T1000 (cell line): ENCODE measurements around the gene TBCD.
"Not testable (repeated sequence)": the region's sequence is repeated elsewhere in the genome, so short reads cannot be mapped to it uniquely, and the experiment has no call there.

ENCODE experiments used
- DNase-seq: peaks from one replicate; lab custom pipeline; 2025; ENCODE audit warnings: mixed read lengths; lab: John Stamatoyannopoulos, UW

Gene TBCD

DNA sequence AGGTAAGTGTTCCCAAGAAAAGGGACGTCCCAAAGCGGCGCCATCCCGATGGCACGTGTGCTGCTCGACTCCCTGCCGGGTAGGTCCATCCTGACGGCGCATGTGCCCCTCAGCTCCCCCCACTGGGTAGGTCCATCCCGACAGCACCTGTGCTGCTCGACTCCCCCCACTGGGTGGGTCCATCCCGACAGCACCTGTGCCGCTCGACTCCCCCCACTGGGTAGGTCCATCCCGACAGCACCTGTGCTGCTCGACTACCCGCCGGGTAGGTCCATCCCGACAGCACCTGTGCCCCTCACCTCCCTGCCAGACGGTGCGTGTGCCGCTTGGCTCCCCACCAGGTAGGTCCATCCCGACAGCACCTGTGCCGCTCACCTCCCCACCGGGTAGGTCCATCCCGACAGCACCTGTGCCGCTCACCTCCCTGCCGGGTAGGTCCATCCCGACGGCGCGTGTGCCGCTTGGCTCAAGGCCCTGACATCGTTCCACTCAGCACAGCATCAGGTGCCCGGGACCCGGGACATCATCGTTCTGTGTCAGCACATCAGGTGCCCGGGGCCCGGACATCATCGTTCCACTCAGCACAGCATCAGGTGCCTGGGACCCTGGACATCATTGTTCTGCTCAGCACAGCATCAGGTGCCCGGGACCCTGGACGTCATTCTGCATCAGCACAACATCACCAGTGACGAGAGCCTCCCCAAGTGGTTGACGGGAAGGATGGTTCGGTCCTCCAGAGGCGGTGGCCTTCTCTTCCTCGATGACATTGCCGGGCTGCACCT, 22.2 kb upstream of the TBCD start:
- DNase-seq, result no peak

DNA sequence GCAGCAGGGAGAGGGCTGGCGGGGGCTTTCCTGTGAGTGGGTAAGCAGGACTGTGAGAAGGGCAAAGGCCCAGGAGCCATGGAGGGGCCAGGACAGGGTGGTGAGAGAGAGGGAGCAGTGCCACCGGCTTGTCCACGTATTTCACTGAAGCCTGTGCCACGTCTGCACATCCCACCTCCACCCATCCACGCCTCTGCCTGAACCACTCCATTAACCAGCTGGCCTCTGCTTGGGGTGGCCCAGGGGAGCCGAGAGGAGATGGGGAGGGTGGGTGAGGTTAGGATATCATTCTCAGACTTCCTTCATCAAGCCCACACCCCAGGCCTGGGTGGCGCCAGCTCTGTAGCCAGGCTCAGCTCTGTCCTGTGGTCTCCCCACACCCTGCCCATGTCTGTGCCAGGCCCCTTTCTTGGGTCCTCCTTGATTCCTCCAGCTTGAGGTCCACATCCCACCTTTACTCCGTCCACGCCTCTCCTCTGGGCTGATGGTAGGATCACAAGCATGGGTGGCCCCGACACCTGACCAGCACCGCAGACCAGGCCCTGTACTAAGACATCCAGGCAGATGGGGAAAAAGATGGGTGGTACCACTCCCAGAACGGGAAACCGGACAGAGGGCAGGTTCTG, 19.6 kb upstream of the TBCD start:
- DNase-seq, result no peak

DNA sequence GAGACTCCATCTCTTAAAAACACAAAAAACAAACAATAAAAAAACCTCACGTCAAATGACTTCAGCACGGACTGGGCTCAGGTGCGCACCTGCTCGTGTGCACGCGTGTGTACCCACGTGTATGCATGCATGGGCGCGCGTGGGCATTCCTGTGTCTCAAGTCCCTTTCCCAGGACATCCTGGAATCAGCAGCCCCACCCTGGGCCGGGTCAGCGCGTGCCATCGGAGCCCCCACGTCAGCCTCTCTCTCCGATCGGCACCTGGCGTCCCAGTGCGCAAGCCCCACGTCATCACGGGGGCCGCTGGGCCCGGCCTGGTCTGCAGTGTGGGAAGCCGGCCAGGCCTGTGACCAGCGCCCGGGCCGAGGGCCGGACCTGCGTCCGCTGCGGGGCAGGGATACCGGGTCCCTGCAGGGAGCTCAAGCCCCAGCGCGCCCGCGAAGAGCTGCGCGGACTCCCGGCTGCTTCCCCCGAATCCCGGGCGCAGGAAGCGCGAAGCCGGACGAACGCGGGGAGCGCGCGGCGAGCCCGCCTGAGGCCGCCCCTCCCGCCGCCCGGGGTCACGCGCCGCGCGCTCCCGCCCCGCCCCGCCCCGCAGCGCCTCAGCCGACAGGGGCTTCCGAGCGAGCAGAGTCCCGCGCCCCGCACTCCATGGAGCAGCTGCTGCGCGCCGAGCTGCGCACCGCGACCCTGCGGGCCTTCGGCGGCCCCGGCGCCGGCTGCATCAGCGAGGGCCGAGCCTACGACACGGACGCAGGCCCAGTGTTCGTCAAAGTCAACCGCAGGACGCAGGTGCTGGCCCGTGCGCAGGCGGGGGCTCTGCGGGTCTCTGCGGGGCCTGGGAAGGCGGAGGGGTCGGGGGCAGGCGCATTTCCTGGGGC, 16.6 kb upstream of the TBCD start, which contains the start of gene FN3K:
Gene FN3K, plus strand, starts transcription at position 629 of the 880 bp plus-strand sequence. Its CDS starts 22 bp downstream, at position 651.
- peak; percentile 46 for DNase-seq

DNA sequence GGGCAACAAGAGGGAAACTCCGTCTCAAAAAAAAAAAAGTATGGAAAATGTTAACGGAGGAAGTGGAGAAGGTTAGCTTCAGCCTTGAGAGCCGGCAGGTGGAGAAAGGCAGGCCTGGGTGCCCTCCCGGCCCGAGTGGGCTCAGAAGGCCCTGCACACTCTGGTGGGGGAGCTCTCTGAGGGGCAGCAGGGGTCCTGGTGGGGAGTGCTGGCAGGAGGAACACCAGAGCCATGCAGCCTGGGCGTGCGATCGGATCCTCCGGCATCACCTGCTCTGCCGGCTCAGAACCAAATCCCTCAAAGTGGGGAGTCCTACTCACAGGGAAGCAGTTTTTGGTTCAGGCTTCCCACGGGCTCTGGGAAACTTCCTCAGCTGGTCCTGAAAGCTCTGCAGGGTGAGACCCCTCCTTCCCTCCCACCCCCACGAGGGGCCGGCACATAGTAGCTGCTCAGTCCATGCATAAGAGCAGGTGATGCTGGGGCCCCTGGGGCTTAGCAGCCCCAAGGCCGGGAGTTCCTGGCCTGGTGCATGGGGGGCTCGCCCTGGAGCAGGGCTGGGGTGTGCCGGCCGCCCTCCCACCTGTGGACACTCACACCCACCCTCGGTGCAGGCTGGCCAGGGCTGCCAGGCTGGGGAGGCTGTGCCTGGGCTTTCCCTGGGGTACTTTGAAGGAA, 15.2 kb upstream of the TBCD start:
- no peak for DNase-seq

DNA sequence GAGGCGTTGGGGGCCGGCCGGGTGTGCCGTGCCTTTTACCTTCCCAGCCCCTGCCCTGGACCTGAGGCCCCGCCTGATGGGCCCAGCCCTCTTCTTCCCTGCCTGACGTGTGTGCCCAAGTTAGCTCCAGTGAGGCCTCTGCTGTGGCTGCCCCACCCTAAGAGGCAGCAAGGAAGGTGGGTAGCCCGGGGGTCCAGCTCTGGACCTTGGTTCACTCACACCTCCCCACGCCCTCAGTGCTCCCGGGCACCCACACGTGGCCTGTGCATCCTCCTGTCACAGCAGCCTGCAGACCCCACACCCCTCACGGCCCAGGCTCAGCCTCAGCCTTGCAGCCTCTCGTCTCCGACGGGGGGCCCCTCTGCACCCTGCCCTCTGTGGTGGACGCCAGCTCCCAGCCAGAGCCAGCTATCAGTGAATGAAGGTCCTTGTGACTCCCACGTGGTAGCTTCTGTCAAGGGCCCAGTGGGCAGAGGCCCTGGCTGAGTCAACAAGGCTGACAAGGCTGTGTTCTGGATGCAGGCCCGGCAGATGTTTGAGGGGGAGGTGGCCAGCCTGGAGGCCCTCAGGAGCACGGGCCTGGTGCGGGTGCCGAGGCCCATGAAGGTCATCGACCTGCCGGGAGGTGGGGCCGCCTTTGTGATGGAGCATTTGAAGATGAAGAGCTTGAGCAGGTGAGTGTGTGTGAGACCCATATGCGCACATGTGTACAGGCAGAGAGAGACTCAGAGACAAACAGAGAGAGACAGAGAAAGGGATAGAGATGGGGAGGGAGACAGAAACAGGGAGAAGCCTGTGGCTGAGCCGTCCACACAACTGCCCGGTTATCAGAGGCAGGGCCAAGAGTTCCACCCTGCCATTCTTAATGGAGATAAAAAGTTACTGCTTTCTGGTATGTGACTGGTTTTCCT, 13.6 kb upstream of the TBCD start:
- DNase-seq, result no peak

DNA sequence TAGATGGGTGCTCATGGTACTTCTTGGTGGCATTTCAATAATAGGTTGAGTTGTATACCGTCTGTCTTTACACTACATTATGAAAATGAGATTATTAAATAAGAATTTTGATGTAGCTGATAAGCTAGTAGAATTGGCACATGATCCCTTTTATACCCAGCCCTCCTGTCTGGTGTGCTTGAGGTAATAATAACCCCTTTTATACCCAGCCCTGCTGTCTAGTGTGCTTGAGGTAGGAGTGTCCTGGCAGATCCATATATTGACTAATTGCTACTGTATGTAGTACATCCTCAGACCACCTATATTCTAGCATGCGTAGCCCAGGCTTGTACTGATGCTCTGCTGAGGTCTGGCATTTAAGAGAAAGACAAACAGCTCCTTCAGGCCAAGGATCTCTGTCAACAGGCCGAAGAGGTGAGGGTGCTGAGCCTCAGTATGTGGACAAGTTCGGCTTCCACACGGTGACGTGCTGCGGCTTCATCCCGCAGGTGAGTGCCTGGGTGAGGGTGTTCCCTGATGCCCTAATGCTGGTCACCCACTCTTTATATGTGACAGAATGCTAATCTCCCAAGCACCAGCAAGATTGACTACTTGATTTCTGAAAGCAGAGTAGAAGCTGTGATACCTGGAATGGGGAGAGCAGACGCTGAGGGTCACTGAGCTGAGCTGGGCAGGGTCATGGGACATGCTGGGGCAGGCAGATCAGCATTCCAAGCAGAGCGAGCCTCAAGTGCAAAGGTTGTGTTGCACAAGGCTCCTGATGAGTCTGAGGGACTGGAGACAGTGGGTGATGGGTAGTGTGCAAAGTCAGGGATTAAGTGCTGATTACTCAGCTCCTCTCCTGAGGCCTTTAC, 10.7 kb upstream of the TBCD start:
- no peak for DNase-seq

DNA sequence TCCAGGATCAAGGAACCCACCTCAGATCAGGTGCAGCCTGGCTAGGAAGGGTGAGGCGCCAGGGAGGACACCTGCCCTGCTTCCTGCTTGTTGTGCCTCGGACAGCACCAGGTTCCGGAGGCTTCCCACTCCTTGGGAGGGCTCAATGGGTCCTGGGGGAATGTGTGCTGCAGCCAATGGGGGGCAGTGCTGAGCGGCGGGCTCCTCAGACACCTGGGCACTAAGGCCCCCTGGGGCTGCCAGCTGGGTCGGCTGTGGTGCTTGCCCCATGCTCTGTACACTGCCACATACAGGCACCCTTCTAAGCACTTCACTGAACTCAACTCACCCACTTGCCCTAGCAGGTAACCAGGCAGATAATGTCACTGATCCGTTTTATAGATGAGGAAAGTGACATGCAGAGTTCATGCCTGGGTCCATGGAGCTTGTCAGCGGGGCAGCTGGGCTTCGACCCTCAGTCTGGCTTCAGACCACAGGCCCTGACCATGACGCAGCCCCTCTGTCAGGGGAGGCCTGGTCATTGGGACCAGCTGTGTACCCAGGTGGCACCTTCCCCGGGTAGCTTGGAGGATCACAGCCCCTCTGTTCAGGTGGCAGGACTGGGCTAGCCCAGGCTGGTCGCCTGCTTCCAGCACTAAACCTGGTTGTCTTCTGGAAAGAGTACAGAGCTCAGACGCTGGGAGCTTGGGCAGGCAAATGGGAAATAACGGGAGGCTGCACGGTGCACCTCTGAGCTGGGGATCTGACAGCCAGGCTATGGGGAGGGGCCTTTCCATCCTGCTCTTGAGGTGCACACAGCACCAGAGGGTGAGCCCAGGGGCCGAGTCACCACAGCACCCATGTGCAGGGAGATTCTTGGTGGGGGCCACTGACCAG, 8.3 kb upstream of the TBCD start:
- DNase-seq, result no peak

DNA sequence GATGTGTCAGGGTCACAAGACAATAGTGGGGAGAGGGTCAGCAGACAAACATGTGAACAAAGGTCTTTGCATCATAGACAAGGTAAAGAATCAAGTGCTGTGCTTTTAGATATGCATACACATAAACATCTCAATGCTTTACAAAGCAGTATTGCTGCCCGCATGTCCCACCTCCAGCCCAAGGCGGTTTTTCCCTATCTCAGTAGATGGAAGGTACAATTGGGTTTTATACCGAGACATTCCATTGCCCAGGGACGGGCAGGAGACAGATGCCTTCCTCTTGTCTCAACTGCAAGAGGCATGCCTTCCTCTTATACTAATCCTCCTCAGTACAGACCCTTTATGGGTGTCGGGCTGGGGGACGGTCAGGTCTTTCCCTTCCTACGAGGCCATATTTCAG, 7.1 kb upstream of the TBCD start:
- DNase-seq, result not testable (repeated sequence)

DNA sequence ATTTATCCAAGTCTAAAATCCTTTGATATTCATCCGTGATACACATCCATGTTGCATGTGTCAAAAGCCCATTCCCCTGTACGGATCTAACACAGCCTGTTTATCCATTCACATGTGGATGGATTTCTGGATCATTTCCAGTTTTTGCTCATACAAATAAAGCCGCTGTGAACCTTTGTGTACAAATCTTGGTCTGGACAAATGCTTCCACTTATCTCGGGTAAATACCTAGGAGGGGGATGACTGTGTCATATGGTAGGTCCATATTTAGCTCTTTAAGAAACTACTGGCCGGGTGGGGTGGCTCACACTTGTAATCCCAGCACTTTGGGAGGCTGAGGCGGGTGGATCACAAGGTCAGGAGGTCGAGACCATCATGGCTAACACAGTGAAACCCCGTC, 6.3 kb upstream of the TBCD start:
- no peak for DNase-seq

DNA sequence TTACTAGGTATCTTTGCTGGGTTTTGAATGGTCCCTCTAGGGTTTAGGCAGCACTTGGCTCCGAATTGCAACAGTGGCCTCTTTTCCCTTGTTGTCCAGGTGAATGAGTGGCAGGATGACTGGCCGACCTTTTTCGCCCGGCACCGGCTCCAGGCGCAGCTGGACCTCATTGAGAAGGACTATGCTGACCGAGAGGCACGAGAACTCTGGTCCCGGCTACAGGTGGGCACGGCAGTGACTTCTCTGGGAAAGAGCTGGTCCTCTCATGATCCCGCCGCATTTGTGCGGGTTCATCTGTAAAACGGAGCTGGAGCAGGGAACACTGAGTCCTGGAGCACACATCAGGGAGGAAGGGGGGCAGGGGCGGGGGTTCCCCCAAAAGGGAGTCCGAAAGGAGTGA, 3.1 kb upstream of the TBCD start:
- no peak for DNase-seq

DNA sequence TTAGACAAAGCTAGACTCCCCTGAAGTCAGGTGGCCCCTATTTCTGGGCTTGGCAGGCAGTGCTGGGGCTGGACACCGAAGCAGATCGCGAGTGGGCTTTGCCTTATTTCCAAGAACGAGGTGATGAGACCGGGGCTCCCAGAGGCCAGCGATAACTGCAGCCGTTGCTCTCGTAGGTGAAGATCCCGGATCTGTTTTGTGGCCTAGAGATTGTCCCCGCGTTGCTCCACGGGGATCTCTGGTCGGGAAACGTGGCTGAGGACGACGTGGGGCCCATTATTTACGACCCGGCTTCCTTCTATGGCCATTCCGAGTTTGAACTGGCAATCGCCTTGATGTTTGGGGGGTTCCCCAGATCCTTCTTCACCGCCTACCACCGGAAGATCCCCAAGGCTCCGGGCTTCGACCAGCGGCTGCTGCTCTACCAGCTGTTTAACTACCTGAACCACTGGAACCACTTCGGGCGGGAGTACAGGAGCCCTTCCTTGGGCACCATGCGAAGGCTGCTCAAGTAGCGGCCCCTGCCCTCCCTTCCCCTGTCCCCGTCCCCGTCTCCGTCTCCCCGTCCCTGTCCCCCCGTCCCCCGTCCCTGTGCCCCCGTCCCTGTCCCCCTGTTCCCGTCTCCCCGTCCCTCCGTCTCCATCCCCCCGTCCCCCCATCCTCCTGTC, 1.5 kb upstream of the TBCD start:
- DNase-seq, result no peak

DNA sequence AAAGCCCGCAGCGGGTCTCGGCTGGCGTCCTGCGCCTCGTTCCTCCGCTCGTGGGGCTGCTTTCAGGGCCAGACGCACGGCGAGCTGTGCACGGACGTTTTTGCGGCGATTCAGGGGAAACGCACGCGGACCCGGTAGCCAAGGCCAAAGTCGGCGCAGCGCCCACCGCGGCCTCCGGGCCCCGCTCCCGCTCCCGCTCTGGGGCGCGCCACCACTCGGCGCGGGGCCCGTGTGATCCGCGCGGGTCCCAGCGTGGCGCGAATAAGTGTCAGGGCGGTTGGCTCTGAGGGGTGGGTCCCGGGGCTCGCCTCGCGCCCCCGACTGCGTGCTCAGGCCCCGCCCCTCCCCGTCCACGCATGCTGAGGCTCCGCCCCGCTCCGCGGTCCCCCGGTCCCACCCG, 694 bp upstream of the TBCD start:
- no peak for DNase-seq

DNA sequence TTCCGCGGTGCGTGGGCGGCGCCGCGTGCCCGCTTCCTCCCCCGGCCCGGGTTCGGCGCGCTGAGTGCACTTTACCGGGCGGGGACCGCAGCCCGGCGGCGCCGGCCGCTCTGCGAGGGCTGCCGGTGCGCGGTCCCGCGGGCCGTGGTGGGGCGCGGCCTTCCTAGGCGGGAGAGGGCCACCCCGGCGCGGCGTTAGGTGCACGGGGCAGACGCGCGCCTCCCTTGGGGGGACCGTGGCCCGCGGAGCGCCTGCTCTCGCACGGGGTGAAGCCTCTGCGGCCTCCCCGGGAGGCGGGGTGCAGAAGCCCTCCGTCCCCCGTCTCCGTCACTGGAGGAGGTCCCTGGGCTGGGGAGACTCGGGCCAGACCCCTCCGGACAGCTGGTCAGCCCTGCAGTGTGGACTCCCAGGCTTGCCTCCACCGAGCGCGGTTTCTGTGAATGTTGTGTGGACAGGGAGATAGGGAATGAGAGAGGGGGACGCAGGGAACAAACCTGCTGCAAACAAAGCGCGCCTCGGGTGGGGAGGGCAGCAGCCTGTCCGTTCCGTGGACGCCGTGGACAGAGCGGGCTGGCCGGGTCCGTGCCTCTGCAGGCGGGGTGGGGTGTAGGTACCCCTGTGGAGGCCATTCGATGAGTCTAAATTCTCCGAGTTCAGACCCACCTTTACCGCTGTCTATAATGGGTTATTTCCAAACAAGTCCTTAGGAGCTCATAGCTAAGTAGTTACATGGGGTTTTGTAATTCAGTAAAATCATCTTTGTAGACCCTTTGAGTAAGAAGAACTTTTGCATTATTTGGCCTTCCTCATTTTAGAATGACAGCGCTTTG, 721 bp downstream of the TBCD start:
- DNase-seq, result no peak

DNA sequence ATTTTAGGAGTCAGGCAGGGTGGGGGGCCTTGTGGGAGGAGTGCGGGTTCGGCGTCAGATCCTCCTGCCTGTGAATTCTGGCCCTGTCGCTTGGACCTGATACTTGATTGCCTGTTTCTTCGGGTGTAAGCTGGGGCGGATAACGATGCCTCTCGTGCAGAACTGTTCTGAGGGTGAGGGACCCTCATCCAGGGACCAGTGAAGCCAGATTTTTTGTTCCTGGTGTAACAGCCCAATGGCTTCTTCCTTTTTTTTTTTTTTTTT, 1.3 kb downstream of the TBCD start:
- DNase-seq, result no peak

DNA sequence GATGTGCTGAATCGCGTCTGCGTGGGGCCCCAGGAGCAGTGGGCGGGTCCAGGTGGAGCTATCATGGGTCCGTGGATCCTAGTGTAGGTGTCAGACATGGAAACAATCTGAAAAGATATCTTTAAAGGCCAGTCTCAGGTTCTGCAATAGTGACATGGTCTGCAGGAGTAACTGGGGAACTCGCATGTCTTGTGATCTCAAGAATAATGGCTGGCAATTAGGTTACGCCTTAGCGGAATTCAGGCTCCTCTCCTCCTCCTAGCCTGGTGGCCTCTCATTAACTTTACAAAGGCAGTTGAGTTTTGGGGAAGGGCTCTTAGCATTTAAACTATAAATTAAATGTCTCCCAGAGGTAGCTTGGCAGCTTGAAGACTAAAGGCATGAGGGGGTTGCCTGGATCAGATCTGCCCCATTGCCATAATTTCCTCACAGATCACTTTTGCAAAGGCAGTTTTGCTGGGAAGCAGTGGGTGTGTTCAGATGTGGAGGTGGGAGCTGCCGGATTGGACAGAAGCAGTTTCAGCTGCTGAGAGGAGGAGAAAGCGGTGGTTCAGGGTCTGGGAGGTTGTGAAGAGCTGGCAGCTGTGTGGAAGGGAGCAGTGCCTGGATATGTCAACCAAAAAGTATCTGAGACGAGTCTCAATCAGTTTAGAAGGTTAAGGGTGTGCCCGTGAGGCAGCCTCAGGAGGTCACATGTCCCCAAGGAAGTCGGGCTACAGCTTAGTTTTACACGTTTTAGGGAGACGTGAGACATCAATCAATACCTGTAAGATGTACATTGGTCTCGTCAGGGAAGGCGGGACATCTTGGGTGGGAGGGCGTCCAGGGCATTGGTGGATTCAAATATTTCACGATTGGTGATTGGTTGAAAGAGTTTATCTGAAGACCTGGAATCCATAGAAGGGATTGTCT, 2.7 kb downstream of the TBCD start:
- no peak for DNase-seq

DNA sequence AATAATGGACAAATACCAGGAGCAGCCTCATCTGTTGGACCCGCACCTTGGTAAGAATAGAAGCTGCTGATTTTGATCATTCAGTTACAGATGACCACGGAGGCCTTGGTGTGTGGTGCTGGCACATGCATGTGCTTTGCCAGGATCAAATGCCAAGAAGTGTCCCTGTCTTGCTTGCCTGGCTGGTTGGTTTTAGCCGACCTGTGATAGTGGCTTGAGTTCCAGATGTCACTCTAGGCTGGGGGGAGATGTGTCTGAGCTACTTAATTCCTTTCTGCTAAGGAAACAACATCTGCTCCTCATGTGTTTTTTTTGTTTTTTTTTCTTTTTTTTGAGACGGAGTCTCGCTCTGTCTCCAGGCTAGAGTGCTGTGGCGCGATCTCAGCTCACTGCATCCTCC, 4.3 kb downstream of the TBCD start:
- DNase-seq, result no peak

DNA sequence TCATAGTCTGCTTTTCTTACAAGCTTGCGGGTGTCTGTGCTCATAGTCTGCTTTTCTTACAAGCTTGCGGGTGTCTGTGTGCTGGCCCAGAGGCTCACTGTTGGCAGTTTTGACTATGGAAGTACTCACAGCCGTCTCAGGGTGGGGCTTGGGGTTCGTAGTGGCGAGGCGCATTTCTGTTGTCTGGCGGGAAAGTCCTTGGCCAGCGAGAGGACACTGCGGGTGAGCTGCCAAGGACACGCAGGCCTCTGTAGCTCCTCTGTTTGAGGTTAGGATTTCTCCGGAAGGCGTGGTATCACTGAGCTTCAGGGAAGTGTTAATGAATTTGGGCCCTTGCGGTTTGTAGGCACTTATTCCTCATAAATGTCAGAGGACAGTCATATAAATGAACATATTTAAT, 13.5 kb downstream of the TBCD start:
- no peak for DNase-seq
